Measurements from ENCODE around the gene STRBP. TPM values are rescaled to one million over a fixed set of nuclear protein-coding genes. Genes with fewer than 3 reads are reported as not detected.

Gene STRBP
- total RNA-seq, 2 donors from 2014 or later, result 2.8 to 3.3 TPM

DNA sequence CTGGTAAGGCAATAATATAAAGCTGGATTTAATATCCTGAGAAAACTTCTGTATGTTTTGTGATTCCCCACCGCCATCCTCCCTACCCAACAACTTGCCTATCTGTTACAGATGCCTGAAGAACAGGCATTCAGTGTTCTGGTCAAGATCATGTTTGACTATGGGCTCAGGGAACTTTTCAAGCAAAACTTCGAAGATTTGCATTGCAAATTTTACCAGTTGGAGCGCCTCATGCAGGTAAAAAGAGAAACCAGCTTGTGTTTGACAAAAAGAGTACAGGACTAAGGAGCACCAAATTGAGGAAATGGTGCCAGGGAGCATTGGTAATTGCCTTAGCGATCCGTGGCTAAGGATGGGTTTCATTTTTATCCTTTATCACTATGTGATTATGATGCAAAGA is 194.9 kb downstream of the STRBP start:
- Histone ChIP-seq H3K36me3 (peaks cover under 1% of the 10 kb centered on the region), H3K27ac (peak overlapping the region; percentile 60 to 68), H3K9me3 (no peaks in the 10 kb centered on the region), H3K27me3 (replicated peaks; ENCODE audit: insufficient read depth) (no peaks in the 10 kb centered on the region), H3K4me3 (peak overlapping the region; percentile 40), H3K4me1 (ENCODE audit: control insufficient read depth in 1 of 2, low read depth in 2 of 2) (peaks cover 29 to 82% of the 10 kb centered on the region in 2 donors)
- DNase-seq (ENCODE audit: low spot score) (no peak), ATAC-seq (ENCODE audit: insufficient number of reproducible peaks, low FRiP score, low read depth) (no peak)
- TF ChIP-seq, protein P1, sequence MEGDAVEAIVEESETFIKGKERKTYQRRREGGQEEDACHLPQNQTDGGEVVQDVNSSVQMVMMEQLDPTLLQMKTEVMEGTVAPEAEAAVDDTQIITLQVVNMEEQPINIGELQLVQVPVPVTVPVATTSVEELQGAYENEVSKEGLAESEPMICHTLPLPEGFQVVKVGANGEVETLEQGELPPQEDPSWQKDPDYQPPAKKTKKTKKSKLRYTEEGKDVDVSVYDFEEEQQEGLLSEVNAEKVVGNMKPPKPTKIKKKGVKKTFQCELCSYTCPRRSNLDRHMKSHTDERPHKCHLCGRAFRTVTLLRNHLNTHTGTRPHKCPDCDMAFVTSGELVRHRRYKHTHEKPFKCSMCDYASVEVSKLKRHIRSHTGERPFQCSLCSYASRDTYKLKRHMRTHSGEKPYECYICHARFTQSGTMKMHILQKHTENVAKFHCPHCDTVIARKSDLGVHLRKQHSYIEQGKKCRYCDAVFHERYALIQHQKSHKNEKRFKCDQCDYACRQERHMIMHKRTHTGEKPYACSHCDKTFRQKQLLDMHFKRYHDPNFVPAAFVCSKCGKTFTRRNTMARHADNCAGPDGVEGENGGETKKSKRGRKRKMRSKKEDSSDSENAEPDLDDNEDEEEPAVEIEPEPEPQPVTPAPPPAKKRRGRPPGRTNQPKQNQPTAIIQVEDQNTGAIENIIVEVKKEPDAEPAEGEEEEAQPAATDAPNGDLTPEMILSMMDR (IDR thresholded peaks at IDR 0.05), result no peak

DNA sequence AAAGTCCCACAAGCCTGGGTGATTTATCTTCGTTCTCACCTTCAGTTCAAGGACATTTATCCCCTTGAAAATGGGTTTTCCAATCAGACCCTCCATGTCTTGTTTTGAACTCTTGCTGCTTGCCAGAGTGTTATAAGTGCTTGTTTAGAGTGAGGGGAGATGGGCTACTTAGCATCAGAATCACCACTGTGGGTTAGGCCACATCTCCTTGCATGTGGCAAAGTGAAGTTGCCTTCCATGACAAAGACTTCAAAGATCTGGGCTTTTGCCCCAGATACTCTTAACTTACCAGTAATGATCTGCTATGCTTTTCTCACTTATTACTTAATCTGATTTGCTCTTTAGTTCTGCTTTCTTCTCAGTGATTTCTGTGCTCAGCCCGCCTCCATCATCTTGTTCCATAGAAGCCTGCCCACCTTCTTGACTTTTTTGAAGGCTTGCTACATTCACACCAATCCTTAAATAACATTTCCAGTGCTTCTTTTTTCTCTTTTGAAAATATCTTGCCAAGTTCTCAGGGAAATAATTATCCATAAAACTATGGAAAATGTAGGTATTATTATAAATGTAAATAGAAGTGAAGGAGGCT is 195.9 kb downstream of the STRBP start:
- no peaks in the 10 kb centered on the region for H3K27me3 ChIP-seq (replicated peaks; ENCODE audit: insufficient read depth)
- DNase-seq (ENCODE audit: low spot score) (no peak), ATAC-seq (ENCODE audit: insufficient number of reproducible peaks, low FRiP score, low read depth) (no peak)
- H3K9me3 ChIP-seq, result no peaks in the 10 kb centered on the region
- TF ChIP-seq, protein P1 (IDR thresholded peaks at IDR 0.05), result no peak
- no peaks in the 10 kb centered on the region for H3K36me3 ChIP-seq
- H3K4me3 ChIP-seq, result no peak overlapping the region
- H3K27ac ChIP-seq, result peak overlapping the region in 1 of 2 donors; percentile 68
- H3K4me1 ChIP-seq (ENCODE audit: control insufficient read depth in 1 of 2, low read depth in 2 of 2), result peaks cover 25 to 84% of the 10 kb centered on the region in 2 donors

Other genes starting within 250 kb of the STRBP start
- 1 to 10 TPM in 1 of 2 donors, not detected in 1; 6.4 TPM for gene GPR21, start 234.9 kb downstream of the STRBP start, total RNA-seq
- not detected for gene CRB2, start 87.6 kb upstream of the STRBP start, total RNA-seq